Fibroblast of peridontal ligament (primary cell): ENCODE data around the gene RABL2B.
"Not testable (repeated sequence)": the region's sequence is repeated elsewhere in the genome, so short reads cannot be mapped to it uniquely, and the experiment has no call there.

Experiments used
- DNase-seq: peaks from one replicate; pipeline ENCODE4 v3.0.0-alpha.2; 2010; ENCODE audit errors: extremely low read depth

The RABL2B gene

GRCh38 chr22:50783033-50783879, at the start of gene RABL2B:
Gene RABL2B, minus strand, starts transcription at chr22:50783636. Its CDS starts 1,342 bp downstream, at chr22:50782294.
- DNase-seq, result peak; percentile 82

GRCh38 chr22:50786936-50787335, 3.5 kb upstream of the RABL2B start:
- not testable (repeated sequence) for DNase-seq

GRCh38 chr22:50785289-50785688, 1.9 kb upstream of the RABL2B start:
- not testable (repeated sequence) for DNase-seq

- DNase-seq, result not testable (repeated sequence)
Observed at GRCh38 chr22:50783880-50784276, 442 bp upstream of the RABL2B start.

- DNase-seq, result not testable (repeated sequence)
Observed at GRCh38 chr22:50782253-50782652, 1.2 kb downstream of the RABL2B start.

- not testable (repeated sequence) for DNase-seq
Observed at GRCh38 chr22:50780244-50780643, 3.2 kb downstream of the RABL2B start.

- not testable (repeated sequence) for DNase-seq
Observed at GRCh38 chr22:50777631-50778030, 5.8 kb downstream of the RABL2B start.

- not testable (repeated sequence) for DNase-seq
Observed at GRCh38 chr22:50775132-50775531, 8.3 kb downstream of the RABL2B start.

GRCh38 chr22:50764288-50764687, 19.1 kb downstream of the RABL2B start:
- not testable (repeated sequence) for DNase-seq

GRCh38 chr22:50761829-50762228, 21.6 kb downstream of the RABL2B start:
- DNase-seq, result not testable (repeated sequence)

GRCh38 chr22:50759597-50760341, 23.7 kb downstream of the RABL2B start:
- peak; percentile 64 for DNase-seq

- peak; percentile 18 for DNase-seq
Observed at GRCh38 chr22:50756949-50757491, 26.4 kb downstream of the RABL2B start.

GRCh38 chr22:50756406-50756805, 27.0 kb downstream of the RABL2B start:
- not testable (repeated sequence) for DNase-seq

GRCh38 chr22:50755251-50755650, 28.2 kb downstream of the RABL2B start:
- not testable (repeated sequence) for DNase-seq

GRCh38 chr22:50749302-50750074, 33.9 kb downstream of the RABL2B start:
- not testable (repeated sequence) for DNase-seq

GRCh38 chr22:50748630-50749029, 34.8 kb downstream of the RABL2B start:
- DNase-seq, result not testable (repeated sequence)

- DNase-seq, result not testable (repeated sequence)
Observed at GRCh38 chr22:50747521-50747920, 35.9 kb downstream of the RABL2B start.

- DNase-seq, result not testable (repeated sequence)
Observed at GRCh38 chr22:50744424-50744823, 39.0 kb downstream of the RABL2B start.

GRCh38 chr22:50740714-50741113, 42.7 kb downstream of the RABL2B start:
- DNase-seq, result not testable (repeated sequence)

- DNase-seq, result no peak
Observed at GRCh38 chr22:50739894-50740293, 43.5 kb downstream of the RABL2B start.

GRCh38 chr22:50739279-50739691, 44.2 kb downstream of the RABL2B start:
- no peak for DNase-seq
